Left renal cortex interstitium (tissue), 4 donors: ENCODE measurements around the gene SMYD3. TPM values are rescaled to one million over a fixed set of nuclear protein-coding genes. Genes with fewer than 3 reads are reported as not detected.

ENCODE experiments used
- DNase-seq, 4 donors: peaks; one replicate each; pipeline ENCODE4 v3.0.0-alpha.2; 2013; ENCODE audit warnings: low read depth in 4 of 4, low spot score in 2 of 4, missing footprints in 1 of 4
- polyA plus RNA-seq, 4 donors: library from polyadenylated mRNA; unstranded; fragments of 120-200 nt; gene quantifications; one replicate each; pipeline ENCODE4 v1.2.1, GENCODE V29; 2013; ENCODE audit not compliant: insufficient read length in 4 of 4

The SMYD3 gene
- polyA plus RNA-seq, 4 donors = 23.8 to 31.7 (median 27.7) TPM

GRCh38 chr1:246317332-246318035 is 189.6 kb downstream of the SMYD3 start:
- DNase-seq = no peak

GRCh38 chr1:246311461-246311860 is 195.6 kb downstream of the SMYD3 start:
- no peak for DNase-seq

GRCh38 chr1:246309247-246309884 is 197.7 kb downstream of the SMYD3 start:
- no peak for DNase-seq

- DNase-seq = no peak
Measured at GRCh38 chr1:246308533-246309075, 198.5 kb downstream of the SMYD3 start.

GRCh38 chr1:246306415-246307037 is 200.6 kb downstream of the SMYD3 start:
- no peak for DNase-seq

GRCh38 chr1:246304484-246305259 is 202.4 kb downstream of the SMYD3 start:
- no peak for DNase-seq

GRCh38 chr1:246302711-246303317 is 204.3 kb downstream of the SMYD3 start:
- no peak for DNase-seq

- DNase-seq = no peak
Measured at GRCh38 chr1:246302251-246302625, 204.8 kb downstream of the SMYD3 start.

GRCh38 chr1:246301553-246302250 is 205.4 kb downstream of the SMYD3 start:
- DNase-seq = no peak

GRCh38 chr1:246300626-246301549 is 206.2 kb downstream of the SMYD3 start:
- DNase-seq = no peak

- no peak for DNase-seq
Measured at GRCh38 chr1:246297279-246298265, 209.5 kb downstream of the SMYD3 start.

- DNase-seq = no peak
Measured at GRCh38 chr1:246295968-246296367, 211.1 kb downstream of the SMYD3 start.

- DNase-seq = no peak
Measured at GRCh38 chr1:246295340-246295739, 211.7 kb downstream of the SMYD3 start.

GRCh38 chr1:246294263-246294662 is 212.8 kb downstream of the SMYD3 start:
- no peak for DNase-seq

GRCh38 chr1:246293366-246294121 is 213.5 kb downstream of the SMYD3 start:
- no peak for DNase-seq

- no peak for DNase-seq
Measured at GRCh38 chr1:246292571-246292970, 214.5 kb downstream of the SMYD3 start.

GRCh38 chr1:246291127-246291526 is 216.0 kb downstream of the SMYD3 start:
- no peak for DNase-seq
